ENCODE measurements around the gene DLX1.
"Not testable (repeated sequence)": the region's sequence is repeated elsewhere in the genome, so short reads cannot be mapped to it uniquely, and the experiment has no call there.

Gene DLX1

GRCh38 chr2:172065111-172065510 is 20.2 kb upstream of the DLX1 start:
- no peak for TF ChIP-seq CTCF (IDR thresholded peaks at IDR 0.05; ENCODE audit: low read depth, low read length, missing control alignments)
- DNase-seq (ENCODE audit: low read depth): no peak
- no peak overlapping the region for H3K4me3 ChIP-seq (ENCODE audit: low read depth, low read length)

GRCh38 chr2:172066394-172066886 is 18.9 kb upstream of the DLX1 start:
- TF ChIP-seq CTCF (IDR thresholded peaks at IDR 0.05; ENCODE audit: low read depth, low read length, missing control alignments): no peak
- H3K4me3 ChIP-seq (ENCODE audit: low read depth, low read length): no peak overlapping the region
- no peak for DNase-seq (ENCODE audit: low read depth)

- DNase-seq (ENCODE audit: low read depth); H3K4me3 ChIP-seq (ENCODE audit: low read depth, low read length): not testable (repeated sequence)
Measured at GRCh38 chr2:172067905-172068304, 17.4 kb upstream of the DLX1 start.

DNA sequence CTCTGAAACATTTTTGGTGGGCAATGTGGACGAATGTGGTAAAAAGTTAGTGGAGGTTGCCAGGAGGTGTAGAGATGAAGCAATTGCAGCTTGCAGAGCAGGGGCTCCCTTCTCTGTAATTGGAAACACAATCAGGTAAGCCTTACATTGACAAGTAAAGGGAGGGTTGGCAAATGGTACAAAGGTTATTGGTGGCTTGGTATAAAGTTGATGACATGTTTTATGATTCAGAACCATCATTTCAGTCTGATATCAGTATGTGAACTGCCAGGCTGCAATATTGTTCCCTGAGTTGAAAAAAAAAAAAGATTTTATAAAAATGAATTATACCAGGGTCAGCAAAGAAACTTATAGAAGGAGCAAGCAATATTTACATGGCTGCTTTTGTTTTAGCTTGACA is 14.4 kb upstream of the DLX1 start:
- no peak for DNase-seq (ENCODE audit: low read depth)
- no peak overlapping the region for H3K4me3 ChIP-seq (ENCODE audit: low read depth, low read length)
- no peak for TF ChIP-seq CTCF (IDR thresholded peaks at IDR 0.05; ENCODE audit: low read depth, low read length, missing control alignments)

GRCh38 chr2:172072303-172072702 is 13.0 kb upstream of the DLX1 start:
- DNase-seq (ENCODE audit: low read depth): no peak
- no peak for TF ChIP-seq CTCF (IDR thresholded peaks at IDR 0.05; ENCODE audit: low read depth, low read length, missing control alignments)
- H3K4me3 ChIP-seq (ENCODE audit: low read depth, low read length): no peak overlapping the region

DNA sequence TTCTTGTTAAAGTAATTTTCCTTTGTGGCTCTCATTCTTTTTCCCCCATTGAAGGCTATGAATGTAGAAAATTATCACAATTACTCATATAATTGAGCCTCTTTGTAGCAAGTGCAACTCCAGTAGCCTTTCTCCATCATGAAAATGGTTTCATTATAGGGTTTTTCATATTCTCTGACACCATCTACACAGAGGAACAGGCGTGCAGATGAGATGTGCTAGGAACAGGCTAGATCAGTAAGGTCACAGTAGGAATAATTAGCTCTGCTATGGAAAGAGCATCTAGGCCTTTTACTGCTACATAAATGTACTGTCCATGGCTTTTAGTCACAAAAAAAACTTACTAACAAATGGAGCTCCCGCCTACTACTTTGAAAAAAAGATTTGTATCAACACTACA is 12.6 kb upstream of the DLX1 start:
- TF ChIP-seq CTCF (IDR thresholded peaks at IDR 0.05; ENCODE audit: low read depth, low read length, missing control alignments): no peak
- H3K4me3 ChIP-seq (ENCODE audit: low read depth, low read length): no peak overlapping the region
- no peak for DNase-seq (ENCODE audit: low read depth)

DNA sequence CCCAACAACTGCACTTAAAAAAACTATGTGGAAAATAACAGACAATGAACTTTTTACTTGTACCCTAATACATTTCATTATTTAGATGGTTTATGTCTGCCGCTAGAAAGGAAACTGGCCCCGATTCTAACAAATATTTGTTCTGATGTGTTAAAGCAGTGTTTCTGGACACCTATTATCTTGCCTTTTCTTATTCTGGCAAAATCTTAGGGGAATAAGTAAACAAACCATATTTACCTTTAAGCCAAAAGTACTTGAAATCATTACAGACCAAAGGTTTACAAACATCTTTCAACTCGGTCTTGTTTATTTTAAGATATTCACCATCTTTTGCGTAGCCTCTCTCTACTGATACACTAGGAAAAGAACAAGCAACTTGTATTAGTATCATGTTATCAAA is 11.8 kb upstream of the DLX1 start:
- no peak overlapping the region for H3K4me3 ChIP-seq (ENCODE audit: low read depth, low read length)
- DNase-seq (ENCODE audit: low read depth): no peak
- no peak for TF ChIP-seq CTCF (IDR thresholded peaks at IDR 0.05; ENCODE audit: low read depth, low read length, missing control alignments)

- no peak for TF ChIP-seq CTCF (IDR thresholded peaks at IDR 0.05; ENCODE audit: low read depth, low read length, missing control alignments)
- H3K4me3 ChIP-seq (ENCODE audit: low read depth, low read length): no peak overlapping the region
- DNase-seq (ENCODE audit: low read depth): no peak
Measured at GRCh38 chr2:172074254-172074653, 11.1 kb upstream of the DLX1 start.
